Measurements from ENCODE around the gene ZFAND3.

GRCh38 chr6:38157905-38158304, 338.4 kb downstream of the ZFAND3 start:
- TF ChIP-seq EZH2 (IDR thresholded peaks at IDR 0.05; ENCODE audit: low read length, unreplicated experiment) (no peak), CTCF (conservative IDR thresholded peaks at IDR 0.05; ENCODE audit: low read depth, low read length) (no peak)

All from PC-3 (cell line).